ENCODE results near the gene U2AF1L4.

The U2AF1L4 gene

DNA sequence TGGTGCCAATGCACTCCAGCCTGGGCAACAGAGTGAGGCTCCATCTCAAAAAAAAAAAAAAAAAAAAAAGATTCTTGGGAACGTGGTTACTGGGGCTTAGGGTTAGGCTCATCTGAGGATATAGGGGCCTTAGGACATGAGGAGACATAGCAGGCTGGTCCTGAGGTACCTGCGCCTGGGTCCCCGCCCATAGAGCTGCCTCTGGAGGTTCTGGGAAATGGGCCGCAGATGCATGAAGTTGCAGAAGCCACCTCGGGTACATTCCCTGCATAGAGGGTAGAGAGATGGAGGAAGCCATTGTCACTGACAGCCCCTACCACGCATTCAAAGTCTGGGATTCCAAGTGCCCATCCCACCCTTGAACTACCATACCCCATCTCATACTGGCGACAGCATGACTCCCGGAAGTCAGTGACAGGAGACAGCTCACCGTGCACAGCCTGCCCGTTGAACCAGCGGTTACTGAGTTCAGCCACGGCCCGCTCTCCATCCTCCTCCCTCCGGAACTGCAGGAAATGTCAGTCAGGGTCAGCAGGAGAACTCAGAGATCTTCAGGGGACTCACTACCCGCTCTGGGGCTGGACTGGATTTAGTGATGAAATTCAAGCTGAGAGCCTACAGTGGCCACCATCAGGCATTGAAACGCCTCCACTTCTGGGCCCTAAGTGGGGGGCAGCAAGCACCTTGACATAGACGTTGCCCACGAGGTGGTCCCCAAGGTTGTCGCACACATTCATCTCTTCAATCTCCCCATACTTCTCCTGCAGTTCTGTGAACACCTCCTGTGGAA is 1.4 kb downstream of the U2AF1L4 start:
- H3K9me3 Mint-ChIP-seq = no peaks in the 10 kb centered on the region
- H3K27me3 Mint-ChIP-seq = no peaks in the 10 kb centered on the region
- DNase-seq = no peak
- H3K27ac Mint-ChIP-seq = peak overlapping the region; percentile 100
- peaks cover 71% of the 10 kb centered on the region for H3K36me3 Mint-ChIP-seq (ENCODE audit: low read depth)
- H3K4me1 Mint-ChIP-seq (ENCODE audit: low read depth) = peaks cover 70% of the 10 kb centered on the region
- peak overlapping the region; percentile 99 for H3K4me3 Mint-ChIP-seq

DNA sequence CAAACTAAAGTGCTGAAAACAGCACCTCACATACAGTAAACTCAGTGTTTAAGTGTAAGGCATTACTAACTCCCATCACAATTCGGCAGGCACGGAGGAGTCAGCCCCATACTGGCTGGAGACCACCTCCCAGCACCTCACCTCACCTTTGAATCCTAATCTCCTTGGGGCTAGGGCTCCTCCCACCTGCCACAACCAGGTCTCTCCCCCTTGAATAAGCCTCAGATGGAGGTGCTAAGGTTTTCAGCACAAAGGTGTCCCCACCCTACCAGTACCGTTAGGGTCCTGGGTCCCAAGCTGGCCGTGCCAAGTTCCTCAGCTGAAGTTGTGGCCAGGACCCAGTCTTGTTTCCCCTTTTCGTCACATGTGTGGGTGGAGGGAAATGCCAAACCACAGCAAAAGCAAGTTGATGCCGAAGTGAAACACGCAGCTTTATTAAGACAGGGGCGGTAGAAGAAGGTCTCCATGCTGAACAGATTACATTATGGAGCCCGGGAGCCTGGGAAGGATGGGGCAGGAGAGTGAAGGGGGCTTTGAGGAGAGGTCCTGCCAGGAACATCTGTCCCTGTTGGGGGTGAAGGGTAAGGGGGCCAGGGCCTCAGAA is 3.0 kb downstream of the U2AF1L4 start, which contains the start of gene IGFLR1:
Gene IGFLR1 (minus strand): TSS at position 332 of the 604 bp plus-strand sequence. CDS start 1,272 bp downstream, outside the sequence.
- peaks cover 61% of the 10 kb centered on the region for H3K4me1 Mint-ChIP-seq (ENCODE audit: low read depth)
- no peaks in the 10 kb centered on the region for H3K9me3 Mint-ChIP-seq
- H3K36me3 Mint-ChIP-seq (ENCODE audit: low read depth) = peaks cover 77% of the 10 kb centered on the region
- H3K4me3 Mint-ChIP-seq = peak within 1 kb of the TSS; percentile 99
- peak within 1 kb of the TSS; percentile 98 for H3K27ac Mint-ChIP-seq
- no peaks in the 10 kb centered on the region for H3K27me3 Mint-ChIP-seq
- peak; percentile 82 for DNase-seq

DNA sequence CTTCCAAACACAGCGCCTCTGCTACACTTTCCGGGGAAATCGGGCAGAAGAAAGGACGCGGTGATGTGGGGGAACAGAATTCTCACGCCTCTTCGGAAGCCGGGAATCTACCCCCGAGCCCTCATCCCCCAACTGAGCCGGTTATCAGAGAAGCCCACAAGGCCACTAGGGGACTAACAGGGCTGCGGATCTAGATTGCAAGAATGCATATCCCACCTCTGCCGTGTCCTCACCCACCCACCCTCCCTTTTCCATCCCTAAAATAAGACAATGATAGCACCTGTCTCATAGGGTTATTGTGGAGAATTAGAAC is 4.1 kb downstream of the U2AF1L4 start:
- peaks cover 84% of the 10 kb centered on the region for H3K36me3 Mint-ChIP-seq (ENCODE audit: low read depth)
- no peak for DNase-seq
- peaks cover 60% of the 10 kb centered on the region for H3K4me1 Mint-ChIP-seq (ENCODE audit: low read depth)
- H3K9me3 Mint-ChIP-seq = no peaks in the 10 kb centered on the region
- H3K27ac Mint-ChIP-seq = peak overlapping the region; percentile 98
- H3K27me3 Mint-ChIP-seq = no peaks in the 10 kb centered on the region
- H3K4me3 Mint-ChIP-seq = peak overlapping the region; percentile 99

DNA sequence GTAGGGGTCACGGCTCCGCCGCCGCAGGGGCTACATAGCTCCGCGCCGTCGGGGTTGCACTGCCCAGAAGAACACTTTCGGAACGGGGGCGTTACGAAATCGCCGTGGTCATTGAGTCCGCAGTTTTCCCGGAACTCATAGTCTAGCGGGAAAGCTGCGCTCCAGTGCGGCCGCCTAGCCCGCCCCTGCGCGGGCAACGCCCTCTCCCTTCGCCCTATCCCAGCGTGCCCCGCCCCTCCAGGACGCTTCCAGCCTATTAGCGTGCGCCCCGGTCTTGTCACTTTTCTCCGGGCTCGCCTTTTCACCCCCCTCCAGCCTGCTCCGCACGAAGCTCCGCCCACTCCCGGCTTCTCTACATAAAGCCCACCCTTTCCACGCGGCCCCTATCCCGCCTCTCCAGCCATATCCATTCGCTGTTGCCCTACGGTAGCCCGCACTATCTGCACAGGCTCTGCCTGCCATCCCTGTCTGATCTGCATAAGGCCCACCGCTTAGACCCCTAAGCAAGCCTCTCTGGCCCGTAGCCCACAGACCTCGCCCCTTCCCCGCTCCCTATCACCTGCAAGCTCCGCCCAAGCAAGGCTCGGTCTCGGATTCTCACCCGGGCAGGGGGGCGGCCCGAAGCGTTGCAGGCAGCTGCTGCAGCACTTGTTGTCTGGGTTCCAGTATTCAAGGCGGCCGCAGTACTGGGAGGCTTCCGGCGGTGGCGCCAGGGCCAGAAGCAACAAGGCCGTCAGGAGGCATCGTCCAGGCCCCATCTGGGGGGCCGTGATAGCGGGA is 4.6 kb downstream of the U2AF1L4 start:
- Mint-ChIP-seq H3K36me3 (ENCODE audit: low read depth) (peaks cover 85% of the 10 kb centered on the region), H3K27ac (peak overlapping the region; percentile 96), H3K9me3 (no peaks in the 10 kb centered on the region), H3K4me1 (ENCODE audit: low read depth) (peaks cover 54% of the 10 kb centered on the region), H3K27me3 (no peaks in the 10 kb centered on the region), H3K4me3 (peak overlapping the region; percentile 99)
- DNase-seq = peak; percentile 95

DNA sequence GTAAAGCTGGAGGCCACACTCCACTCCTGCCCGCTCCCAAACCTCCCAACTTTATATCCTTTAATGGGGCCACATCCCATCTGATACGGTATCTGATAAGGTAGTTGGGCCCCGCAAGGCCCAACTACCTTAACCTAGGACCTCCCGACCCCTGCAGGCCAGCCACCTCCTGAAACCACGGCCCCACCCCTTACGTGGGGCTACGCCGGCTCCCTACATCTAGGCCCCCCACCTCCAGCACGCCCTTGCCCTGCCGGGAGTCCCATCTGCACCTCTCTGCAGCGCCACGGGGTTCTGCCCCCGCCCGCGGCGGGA is 5.2 kb downstream of the U2AF1L4 start:
- no peaks in the 10 kb centered on the region for H3K9me3 Mint-ChIP-seq
- H3K27me3 Mint-ChIP-seq = no peaks in the 10 kb centered on the region
- H3K27ac Mint-ChIP-seq = peak overlapping the region; percentile 96
- no peak for DNase-seq
- H3K36me3 Mint-ChIP-seq (ENCODE audit: low read depth) = peaks cover 86% of the 10 kb centered on the region
- H3K4me1 Mint-ChIP-seq (ENCODE audit: low read depth) = peaks cover 54% of the 10 kb centered on the region
- H3K4me3 Mint-ChIP-seq = peak overlapping the region; percentile 99

DNA sequence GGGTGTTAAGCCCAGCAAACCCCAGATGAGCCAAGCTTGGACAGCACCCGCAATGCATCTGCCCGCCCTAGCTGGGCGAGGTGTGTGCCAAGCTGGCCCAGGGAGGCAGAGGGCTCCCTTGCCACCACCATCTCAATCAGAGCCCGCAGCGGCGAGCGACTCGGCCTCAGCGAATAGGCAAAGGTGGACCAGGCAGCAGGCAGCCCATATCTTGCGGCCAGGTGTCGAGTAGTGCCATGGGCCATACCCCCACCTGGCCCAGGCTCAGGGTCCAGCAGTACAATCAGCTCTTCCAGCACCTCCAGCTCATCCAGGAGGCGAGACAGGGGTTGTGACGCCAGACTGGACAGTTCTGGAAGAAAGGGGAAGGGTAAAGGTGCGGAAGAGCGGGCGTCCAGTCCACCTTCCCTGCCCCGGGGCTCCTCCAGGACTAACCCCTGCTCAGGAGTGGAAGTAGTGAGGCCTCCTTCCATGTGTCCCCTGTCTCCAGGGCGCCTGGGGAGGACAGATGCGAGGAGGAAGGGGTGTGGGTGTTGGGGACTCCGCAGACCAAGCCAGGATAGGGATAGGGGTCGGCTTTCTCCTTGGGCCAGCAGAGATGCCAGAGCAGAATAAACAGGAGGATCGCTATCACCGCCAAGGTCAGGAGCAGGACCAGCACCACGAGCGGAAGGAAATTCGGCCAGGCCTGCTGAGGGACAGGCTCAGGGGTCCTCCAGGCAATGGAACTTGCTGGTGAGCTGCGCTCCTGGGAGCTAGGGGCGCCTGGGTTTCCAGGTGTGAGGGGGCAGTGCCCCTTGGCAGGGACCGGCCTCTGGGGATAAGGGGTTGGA is 5.7 kb downstream of the U2AF1L4 start:
- Mint-ChIP-seq H3K27ac (peak overlapping the region; percentile 96), H3K9me3 (no peaks in the 10 kb centered on the region), H3K27me3 (no peaks in the 10 kb centered on the region), H3K36me3 (ENCODE audit: low read depth) (peaks cover 88% of the 10 kb centered on the region), H3K4me1 (ENCODE audit: low read depth) (peaks cover 54% of the 10 kb centered on the region), H3K4me3 (peak overlapping the region; percentile 99)
- DNase-seq = no peak

DNA sequence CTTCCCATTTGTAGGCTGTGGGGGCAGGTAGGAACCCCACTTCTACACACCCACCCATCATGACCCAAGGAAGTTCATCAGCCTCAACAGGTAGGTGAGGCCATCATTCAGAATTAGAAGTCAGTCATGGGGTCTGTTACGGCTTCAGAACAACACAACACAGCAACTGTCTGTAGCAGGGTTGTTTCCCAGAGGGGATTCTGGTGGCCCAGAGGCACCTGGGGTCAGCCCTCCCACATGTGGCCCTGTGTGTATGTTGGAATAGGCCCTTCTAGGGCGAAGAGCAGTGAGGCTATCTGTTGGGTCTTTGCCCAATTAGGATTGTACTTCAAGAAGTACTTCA is 6.4 kb downstream of the U2AF1L4 start:
- H3K36me3 Mint-ChIP-seq (ENCODE audit: low read depth) = peaks cover 88% of the 10 kb centered on the region
- H3K27ac Mint-ChIP-seq = peak overlapping the region; percentile 96
- H3K4me1 Mint-ChIP-seq (ENCODE audit: low read depth) = peaks cover 47% of the 10 kb centered on the region
- no peaks in the 10 kb centered on the region for H3K9me3 Mint-ChIP-seq
- no peak overlapping the region for H3K4me3 Mint-ChIP-seq
- H3K27me3 Mint-ChIP-seq = no peaks in the 10 kb centered on the region
- no peak for DNase-seq

DNA sequence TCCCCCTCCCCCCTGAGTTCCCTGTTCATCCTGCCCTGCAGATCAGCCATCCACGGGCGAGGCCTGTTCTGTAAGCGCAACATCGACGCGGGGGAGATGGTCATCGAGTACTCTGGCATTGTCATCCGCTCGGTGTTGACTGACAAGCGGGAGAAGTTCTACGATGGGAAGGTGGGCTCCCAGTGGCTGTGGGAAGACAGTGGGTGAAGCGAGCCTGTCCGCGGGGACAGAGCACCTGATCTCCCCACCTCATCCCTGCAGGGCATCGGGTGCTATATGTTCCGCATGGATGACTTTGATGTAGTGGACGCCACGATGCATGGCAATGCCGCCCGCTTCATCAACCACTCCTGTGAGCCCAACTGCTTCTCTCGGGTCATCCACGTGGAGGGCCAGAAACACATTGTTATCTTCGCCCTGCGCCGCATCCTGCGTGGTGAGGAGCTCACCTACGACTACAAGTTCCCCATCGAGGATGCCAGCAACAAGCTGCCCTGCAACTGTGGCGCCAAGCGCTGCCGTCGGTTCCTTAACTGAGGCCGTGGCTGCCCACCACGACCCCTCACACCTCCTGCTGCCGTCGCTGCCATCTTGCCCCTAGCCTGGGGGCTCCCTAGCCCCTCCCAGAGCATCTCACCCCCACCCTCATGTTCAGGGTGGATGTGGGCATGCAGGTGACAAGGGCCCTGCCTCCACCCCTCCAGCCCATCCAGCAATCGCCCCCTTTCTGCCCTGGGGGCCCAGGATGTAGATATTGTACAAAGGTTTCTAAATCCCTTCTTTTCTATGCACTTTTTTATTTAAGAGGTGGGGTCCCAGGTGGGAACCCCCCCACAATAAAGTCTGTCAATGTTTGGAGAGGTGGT is 7.0 kb downstream of the U2AF1L4 start:
- no peak for DNase-seq
- H3K4me1 Mint-ChIP-seq (ENCODE audit: low read depth) = peaks cover 42% of the 10 kb centered on the region
- H3K9me3 Mint-ChIP-seq = no peaks in the 10 kb centered on the region
- peaks cover 90% of the 10 kb centered on the region for H3K36me3 Mint-ChIP-seq (ENCODE audit: low read depth)
- H3K4me3 Mint-ChIP-seq = no peak overlapping the region
- H3K27me3 Mint-ChIP-seq = no peaks in the 10 kb centered on the region
- H3K27ac Mint-ChIP-seq = peak overlapping the region; percentile 96

DNA sequence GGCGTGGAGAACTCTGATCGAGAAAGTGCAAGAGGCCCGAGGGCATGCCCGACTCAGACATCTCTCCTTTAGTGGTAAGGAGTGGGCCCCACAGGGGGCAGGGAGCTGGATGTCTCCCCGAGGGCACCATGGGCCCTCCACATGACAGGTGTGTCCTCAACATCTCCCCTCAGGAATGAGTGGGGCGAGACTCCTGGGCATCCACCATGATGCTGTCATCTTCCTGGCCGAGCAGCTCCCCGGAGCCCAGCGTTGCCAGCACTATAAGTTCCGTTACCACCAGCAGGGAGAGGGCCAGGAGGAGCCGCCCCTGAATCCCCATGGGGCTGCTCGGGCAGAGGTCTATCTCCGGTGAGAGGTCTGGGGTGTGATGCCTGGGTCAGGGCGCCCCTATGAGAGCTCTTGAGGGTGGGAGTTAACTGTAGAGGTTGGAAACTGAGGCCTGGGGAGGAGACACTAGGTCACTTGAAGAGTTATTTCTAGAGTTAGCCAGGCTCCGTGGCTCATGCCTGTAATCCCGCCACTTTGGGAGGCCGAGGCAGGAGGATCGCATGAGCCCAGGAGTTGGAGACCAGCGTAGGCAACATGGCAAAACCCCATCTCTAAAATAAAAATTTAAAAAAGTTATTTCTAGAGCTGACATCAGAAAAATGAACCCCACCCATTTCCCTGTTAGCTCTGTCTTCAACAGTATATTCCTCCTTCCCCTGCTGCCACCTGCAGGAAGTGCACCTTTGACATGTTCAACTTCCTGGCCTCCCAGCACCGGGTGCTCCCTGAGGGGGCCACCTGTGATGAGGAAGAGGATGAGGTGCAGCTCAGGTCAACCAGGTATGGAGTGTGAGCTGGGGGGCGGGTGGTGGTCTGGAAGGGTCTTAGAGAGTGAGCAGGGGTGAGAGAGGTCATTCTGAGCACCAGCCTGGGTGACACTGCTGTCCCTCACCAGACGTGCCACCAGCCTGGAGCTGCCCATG is 8.0 kb downstream of the U2AF1L4 start:
- Mint-ChIP-seq H3K9me3 (no peaks in the 10 kb centered on the region), H3K4me1 (ENCODE audit: low read depth) (peaks cover 32% of the 10 kb centered on the region), H3K27ac (peak overlapping the region; percentile 88), H3K27me3 (no peaks in the 10 kb centered on the region), H3K4me3 (no peak overlapping the region), H3K36me3 (ENCODE audit: low read depth) (peaks cover 89% of the 10 kb centered on the region)
- DNase-seq = no peak

DNA sequence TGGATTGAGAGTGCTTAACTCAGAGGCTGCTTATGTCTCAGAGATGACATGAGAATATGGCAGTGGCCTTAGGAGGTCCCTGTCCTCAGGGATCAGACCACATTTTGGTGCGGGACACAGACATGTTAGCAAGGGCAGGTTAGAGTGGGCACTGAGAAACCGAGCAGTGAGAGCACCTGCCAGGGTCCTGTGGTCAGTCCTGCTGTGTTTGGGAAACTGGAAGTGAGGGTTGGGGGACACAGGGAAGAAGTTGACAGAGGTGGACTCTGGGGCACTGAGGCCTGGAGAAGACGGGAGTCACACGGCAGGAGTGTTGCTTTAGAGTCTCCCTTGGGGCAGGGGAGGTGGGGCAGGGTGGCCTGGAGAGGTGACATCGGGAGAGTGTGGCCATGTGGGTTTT is 10.3 kb downstream of the U2AF1L4 start:
- peak overlapping the region; percentile 77 for H3K27ac Mint-ChIP-seq
- peaks cover 95% of the 10 kb centered on the region for H3K36me3 Mint-ChIP-seq (ENCODE audit: low read depth)
- no peak overlapping the region for H3K4me3 Mint-ChIP-seq

DNA sequence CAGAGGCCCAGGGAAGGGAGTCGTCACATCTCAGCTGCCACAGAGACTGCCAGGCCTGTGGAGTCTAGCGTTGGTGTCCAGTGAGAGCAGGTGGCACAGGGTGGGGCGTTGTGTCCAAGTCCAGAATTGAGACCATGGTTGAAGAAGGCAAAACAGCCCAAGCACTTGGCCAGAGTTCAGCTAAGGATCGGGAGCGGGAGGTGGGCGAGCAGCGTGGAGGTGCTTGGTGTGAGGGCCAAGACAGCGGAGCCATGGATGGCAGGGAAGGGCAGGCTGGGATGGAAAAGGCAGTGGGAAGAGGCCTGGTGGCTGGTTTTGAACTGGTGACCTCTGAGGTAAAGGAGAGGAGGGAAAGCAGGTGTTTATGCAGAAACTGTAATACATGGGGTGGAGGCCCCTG is 10.9 kb downstream of the U2AF1L4 start:
- no peak overlapping the region for H3K4me3 Mint-ChIP-seq
- H3K27ac Mint-ChIP-seq = peak overlapping the region; percentile 77
- peaks cover 96% of the 10 kb centered on the region for H3K36me3 Mint-ChIP-seq (ENCODE audit: low read depth)

More for the DNA sequence above, 10.3 kb downstream of the U2AF1L4 start:
- no peaks in the 10 kb centered on the region for H3K27me3 Mint-ChIP-seq
- no peak for DNase-seq
- H3K4me1 Mint-ChIP-seq (ENCODE audit: low read depth) = peaks cover 23% of the 10 kb centered on the region
- no peaks in the 10 kb centered on the region for H3K9me3 Mint-ChIP-seq

DNA sequence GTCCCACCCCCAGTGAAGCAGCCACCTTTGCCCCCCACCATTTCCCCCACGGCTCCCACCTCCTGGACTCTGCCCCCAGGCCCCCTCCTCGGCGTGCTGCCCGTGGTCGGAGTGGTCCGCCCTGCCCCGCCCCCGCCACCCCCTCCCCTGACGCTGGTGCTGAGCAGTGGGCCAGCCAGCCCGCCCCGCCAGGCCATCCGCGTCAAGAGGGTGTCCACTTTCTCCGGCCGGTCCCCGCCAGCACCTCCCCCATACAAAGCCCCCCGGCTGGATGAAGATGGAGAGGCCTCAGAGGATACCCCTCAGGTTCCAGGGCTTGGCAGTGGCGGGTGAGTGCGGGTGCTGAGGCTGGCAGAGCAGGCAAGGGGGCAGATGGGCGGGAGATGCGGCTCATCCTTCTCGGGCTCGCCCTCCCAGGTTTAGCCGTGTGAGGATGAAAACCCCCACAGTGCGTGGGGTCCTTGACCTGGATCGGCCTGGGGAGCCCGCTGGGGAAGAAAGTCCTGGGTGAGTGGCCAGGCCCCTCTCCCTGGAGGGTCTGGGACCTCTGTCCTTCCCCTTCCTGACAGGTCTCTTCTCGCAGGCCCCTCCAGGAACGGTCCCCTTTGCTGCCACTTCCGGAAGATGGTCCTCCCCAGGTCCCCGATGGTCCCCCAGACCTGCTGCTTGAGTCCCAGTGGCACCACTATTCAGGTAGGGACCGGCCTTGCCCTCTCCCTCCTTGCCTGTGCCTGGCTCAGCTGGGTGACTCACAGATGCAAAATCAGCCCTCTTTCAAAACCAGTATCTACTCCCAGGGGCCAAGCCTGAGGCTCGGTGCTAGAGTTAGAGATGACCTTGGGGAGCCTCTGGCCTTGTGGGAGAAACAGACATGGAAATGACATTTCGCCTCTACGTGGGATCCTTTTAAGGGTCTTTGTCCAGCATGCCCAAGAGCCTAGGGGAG is 11.8 kb downstream of the U2AF1L4 start:
- H3K36me3 Mint-ChIP-seq (ENCODE audit: low read depth) = peaks cover 96% of the 10 kb centered on the region
- no peaks in the 10 kb centered on the region for H3K9me3 Mint-ChIP-seq

More for the DNA sequence above, 10.9 kb downstream of the U2AF1L4 start:
- Mint-ChIP-seq H3K4me1 (ENCODE audit: low read depth) (peaks cover 17% of the 10 kb centered on the region), H3K27me3 (no peaks in the 10 kb centered on the region), H3K9me3 (no peaks in the 10 kb centered on the region)
- DNase-seq = no peak

More for the DNA sequence above, 11.8 kb downstream of the U2AF1L4 start:
- Mint-ChIP-seq H3K27ac (peak overlapping the region; percentile 77), H3K4me3 (no peak overlapping the region), H3K27me3 (no peaks in the 10 kb centered on the region), H3K4me1 (ENCODE audit: low read depth) (peaks cover 11% of the 10 kb centered on the region)
- no peak for DNase-seq

Data from activated T-cell treated with anti-CD3 and anti-CD28 coated beads, Interleukin-2, amount 50 U/mL, for 24 hours (primary cell).